Suppressor macrophage treated with lipopolysaccharide for 1 hour (primary cell): ENCODE measurements around the gene ZFHX3.

Experiments used
- DNase-seq, 3 donors: peaks; one replicate each; pipeline ENCODE4 v3.0.0-alpha.2; 2020 to 2022

Gene ZFHX3

DNA sequence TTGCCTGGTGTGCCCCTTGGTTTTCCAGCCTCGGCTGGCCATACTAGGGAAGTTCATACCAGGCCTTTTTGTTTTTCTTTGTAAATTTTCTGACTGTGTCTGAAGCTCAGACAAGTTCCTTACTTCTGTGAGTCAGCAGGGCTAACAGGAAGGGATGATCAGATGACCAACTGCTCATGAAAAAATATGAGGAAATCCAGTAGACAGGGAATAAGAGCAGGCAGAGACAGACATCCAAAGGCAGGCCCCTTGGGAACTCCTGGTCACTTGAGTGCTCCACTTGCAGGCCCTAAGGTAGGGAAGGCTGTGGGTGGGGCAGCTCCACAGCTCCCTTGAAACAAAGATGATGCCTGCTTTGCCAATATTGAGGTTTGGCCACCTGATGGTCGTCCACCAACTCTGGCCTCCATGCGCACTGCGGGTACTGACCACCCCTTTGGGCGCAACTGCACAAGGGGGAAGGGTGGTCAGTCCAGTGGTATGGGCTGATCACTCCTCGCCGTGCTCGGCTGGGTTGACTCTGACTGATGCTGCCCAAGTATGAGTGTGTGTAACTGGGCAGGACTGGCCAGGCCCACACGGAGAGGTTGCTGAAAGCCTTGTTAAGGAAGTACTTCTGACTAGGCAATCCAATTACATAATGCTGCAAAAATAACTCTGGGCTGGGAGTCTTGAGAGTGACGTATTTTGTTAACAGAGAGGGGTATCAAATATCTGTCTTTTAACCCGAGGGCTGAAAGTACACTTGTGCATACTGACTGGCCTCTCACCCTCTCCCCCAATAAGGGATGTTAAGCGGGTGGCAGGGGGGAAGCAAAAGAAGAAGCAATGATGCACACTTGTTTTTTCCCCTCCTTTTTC lies 20.8 kb upstream of the ZFHX3 start:
- peak; percentile 92 to 97 (median 96) for DNase-seq

DNA sequence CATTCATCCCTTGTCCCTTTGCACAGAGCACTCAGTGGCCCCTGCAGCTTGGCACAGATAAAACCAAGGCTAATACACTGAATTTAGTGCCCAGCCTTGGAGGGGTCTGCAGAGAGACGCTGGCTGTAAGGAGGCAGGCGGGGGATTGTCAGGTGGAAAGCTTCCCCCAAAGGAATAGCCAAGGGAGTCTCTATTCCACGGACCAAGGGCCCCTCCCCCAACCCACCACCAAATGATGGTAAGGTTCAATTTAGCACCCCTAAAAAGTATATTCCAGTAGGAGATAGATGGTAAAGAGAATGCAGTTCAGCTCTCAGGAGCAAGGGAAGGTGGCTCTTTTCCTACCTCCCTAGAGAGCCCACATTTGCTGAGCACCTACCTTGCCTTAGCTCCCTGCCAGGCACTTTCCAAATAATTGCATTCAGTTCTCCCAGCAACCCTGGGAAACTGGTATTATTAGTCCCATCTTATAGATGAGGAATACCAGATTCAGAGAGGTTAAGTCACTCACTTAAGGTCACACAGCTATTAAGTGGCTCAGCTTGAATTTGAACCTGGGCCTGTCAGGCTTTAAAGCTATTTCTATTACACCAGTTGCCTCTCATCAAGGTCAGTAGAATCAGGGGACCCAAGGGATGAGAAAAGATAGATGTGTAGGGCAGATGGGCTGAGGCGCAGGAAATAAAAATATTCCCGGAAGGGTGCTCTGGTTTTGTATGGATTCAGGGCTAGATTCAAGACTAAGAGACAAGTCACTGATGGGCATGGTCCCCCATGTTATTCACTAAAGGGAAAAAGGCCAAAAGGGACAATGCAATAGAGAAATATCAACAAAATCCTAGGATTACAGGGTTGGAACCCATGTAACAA lies 20.0 kb upstream of the ZFHX3 start:
- no peak for DNase-seq

DNA sequence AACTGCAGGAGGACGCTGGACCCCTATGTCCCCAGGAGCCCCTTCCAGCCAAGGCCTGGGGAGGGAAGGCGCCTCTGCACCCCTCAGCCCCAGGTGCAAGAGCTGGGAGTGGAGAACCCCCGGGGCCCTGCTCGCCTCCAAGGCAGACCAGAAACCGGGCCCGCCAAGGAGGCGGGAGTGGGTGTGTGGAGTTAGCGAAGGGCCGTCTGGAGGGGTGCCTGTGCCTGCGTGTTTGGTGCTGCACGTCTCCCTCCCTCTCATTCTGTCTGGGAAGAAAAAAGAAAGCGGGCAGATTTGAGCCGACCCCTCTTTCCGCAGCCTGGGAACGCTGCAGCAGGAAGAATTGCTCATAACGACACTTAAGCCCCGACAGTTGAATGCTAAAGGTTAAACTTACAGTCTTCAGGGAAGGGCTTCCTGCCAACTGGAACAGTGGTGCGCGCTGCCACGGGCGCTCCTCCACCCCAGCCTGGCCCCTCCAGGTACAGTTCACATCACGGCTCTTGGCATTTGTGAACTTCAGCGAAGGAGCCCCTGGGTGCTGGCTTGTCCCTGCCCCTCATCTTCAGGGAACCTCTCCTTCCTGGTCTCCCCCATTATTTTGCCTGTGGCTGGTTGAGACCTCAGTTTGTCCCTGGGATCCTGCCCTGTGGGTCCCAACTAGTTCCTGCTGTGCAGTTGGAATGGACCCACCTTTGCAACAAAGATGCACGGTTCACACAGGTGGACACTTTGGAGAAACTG lies 19.2 kb upstream of the ZFHX3 start:
- DNase-seq = no peak

DNA sequence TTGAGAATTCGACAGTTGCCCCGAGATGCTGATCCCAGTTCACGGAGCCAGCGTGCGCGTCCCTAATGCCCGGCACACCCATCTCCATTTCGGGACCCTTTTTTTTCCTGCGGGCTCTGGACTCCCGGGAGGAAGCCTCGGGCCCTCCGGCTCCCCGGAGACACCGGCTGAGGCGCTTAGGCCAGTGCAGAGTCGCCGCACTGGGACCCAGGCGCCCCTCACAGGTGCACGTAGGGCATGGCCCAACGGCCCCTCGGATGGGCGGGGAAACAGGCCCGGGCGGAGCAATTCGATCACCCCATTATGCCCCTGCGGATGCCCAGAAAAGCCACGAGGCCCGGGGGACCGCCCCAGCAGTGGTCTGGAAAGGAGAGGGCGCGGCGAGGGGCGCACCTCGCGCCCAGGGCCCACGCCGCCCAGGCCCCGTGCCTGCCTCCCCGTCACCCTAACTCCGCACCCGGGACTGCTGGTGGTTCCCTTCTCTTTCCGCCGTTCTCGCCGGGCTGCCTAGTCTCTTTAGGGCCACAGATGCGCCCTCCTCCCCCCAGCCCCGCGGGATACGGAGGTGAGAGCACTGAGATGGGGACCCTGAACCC lies 18.5 kb upstream of the ZFHX3 start:
- DNase-seq = peak in 1 of 3 donors; percentile 44

- peak in 2 of 3 donors; percentile 39 to 43 for DNase-seq
These were observed 17.9 kb upstream of the ZFHX3 start for GRCh38 chr16:73065632-73066330.

DNA sequence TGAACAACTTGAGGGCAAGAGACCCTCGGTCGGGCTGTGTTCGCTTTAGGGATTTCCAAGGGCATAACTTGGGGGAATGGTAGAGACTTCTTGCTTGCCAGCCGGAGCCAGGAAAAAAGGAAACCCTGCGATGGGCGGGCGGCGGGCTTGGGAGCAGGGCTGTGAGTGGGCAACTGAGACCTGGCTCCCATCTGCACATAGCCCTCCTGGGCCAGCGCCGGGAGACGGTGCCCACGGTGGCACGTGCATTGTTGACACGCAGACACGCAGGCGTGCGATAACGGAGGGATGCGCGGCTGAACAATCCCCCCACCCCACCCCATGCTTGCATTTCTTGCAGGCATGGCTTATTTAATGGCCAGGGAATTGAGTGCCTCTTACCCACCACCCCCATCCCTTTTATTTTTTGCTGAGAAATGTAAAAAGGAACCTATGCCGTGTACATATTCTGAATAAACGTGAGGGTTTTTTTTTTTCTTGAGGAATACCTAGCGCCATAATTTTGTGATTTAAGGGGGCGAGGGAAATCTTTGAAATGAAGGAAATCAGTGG lies 17.1 kb upstream of the ZFHX3 start:
- DNase-seq = peak in 1 of 3 donors; percentile 44

DNA sequence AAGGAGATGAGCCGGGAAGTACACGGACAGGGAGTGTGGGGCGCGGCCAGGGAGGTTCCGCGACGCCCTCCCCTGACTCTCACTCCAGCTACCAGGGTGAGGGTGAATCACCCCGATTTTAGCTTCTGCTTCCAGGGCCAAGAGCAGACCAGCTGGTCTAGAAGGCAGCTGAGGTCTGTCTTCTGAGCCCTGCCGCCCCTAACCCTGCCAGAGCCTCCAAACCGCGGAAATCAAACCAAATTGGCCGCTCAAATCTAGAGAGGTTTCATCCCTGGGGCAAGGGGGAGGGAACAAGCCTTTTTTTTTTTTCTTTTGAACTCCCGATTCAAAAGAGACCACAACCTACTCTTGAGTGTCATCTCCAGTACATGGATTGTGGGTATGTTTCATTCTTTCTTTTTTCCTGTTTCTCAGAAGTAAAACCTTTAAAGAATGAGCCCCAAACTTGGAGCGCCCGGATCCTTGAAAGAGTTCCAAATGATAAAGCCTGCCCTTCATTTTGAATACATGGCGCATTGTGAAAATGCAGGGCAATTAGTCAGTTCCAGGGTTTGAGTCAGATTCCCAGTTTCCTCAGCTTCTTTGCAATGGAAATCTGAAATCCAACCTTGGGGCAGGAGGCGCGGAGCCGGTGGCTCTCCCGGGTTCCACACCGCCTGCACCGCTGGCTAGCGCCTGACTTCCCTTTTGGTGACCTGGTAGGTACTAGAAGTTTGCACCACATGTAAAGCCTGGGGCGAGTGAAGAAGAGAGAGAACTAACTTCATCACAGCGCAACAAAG lies 16.5 kb upstream of the ZFHX3 start:
- DNase-seq = peak; percentile 86 to 88 (median 87)

DNA sequence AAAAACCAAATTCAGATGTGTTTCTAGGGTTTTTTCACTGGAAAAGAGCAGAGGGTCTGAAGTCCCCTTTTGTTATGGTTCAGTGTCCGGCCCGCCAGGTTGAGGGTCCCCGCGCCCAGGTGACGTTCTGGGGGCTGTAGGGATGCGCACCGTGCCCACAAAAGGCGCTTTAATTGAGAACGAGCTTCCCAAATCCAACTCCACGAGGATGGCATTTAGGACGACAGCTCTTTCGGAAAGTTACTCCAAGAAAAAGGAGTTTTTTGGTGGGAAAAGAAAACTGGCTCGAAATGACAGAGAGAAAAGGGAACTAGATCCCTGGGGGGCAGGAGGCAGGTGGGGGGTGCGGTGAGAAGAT lies 15.9 kb upstream of the ZFHX3 start:
- no peak for DNase-seq

DNA sequence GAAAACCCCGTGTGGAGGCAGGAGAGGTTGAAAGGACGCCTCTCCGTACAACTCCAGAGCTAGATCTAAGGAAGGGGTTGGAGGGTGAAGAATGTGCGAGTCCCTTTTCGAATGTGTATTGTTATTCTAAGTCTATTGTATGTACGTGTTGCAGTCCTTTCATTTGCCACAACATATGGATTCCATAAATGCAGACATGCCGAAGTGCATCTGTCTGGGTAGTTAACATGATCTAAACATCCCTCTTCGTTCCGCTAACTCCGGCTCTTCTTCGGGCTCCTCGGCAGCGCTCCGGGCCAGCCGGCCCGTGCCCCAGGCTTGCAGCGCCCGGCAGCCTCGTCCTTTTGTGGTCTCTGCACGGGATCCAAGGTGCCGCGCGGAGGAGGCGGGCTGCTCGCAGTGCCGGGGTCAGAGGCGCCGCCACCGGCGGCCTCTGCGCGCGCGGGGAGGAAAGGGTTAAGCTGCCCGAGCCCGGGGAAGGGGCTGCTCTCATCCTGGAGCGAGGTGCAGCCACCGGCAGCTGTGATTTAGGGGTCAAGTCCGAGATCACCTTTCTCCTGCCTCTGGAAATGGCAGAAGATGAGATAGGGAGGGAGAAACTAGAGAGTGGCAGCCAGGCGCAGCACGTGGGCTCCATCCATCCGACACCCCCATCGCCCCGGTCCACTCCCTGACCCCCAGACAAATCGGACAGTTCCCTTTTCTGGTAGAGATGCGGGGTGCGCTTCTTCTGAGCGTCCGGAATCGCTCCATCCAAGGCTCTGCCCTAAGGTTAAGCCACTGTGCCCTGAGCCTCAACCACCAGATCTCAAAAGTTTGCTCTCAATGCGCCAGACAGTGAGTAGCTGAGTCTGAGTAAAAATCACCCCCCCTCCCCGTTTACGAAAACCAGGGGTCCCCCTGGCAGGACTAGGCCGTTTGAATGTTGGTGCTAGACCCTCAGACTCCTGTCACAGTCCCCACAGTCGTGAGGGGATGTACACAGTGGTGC lies 15.1 kb upstream of the ZFHX3 start:
- DNase-seq = no peak

GRCh38 chr16:73062001-73062616 lies 14.2 kb upstream of the ZFHX3 start:
- DNase-seq = no peak

- no peak for DNase-seq
These were observed 13.1 kb upstream of the ZFHX3 start for GRCh38 chr16:73060892-73061490.

GRCh38 chr16:73059779-73060615 lies 12.1 kb upstream of the ZFHX3 start:
- no peak for DNase-seq

DNA sequence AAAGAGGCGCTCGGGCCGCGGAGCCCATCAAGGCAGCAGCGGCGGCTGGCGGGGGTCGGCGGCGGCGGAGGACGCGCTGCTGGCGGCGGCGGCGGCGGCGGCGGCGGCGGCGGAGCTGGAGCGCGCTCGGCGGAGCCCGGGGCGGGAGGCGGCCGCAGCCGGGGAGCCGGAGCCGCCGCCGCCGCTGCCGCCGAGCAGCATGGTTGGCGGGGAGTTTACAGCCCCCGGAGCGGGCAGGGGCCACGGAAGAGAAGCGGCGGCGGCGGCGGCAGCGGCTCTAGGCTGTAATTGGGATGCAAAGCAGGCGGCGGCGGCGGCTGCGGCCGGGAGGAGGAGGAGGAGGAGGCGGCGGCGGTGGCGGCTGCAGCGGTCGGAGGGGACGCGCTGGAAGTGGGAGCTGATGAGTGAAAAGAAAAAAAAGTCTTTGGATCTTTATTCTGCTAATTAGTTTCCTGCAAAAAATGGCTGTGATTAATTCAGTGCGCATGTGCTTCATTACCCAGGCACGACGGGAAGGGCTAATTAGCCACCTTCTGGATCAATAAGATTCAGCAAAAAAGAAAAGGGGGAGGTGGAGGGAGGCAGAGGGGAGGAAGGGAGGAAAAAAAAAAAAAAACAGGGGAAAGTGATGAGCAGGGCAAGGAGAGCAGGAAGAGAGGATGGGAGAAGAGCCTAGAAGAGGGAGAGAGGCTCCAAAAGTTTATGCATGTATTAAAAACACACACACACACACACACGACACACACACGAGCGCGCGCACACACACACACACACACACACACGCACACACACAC lies 10.9 kb upstream of the ZFHX3 start:
- DNase-seq = peak; percentile 46 to 71 (median 52)

GRCh38 chr16:73058221-73058615 lies 10.3 kb upstream of the ZFHX3 start:
- DNase-seq = peak; percentile 82 to 93 (median 83)

DNA sequence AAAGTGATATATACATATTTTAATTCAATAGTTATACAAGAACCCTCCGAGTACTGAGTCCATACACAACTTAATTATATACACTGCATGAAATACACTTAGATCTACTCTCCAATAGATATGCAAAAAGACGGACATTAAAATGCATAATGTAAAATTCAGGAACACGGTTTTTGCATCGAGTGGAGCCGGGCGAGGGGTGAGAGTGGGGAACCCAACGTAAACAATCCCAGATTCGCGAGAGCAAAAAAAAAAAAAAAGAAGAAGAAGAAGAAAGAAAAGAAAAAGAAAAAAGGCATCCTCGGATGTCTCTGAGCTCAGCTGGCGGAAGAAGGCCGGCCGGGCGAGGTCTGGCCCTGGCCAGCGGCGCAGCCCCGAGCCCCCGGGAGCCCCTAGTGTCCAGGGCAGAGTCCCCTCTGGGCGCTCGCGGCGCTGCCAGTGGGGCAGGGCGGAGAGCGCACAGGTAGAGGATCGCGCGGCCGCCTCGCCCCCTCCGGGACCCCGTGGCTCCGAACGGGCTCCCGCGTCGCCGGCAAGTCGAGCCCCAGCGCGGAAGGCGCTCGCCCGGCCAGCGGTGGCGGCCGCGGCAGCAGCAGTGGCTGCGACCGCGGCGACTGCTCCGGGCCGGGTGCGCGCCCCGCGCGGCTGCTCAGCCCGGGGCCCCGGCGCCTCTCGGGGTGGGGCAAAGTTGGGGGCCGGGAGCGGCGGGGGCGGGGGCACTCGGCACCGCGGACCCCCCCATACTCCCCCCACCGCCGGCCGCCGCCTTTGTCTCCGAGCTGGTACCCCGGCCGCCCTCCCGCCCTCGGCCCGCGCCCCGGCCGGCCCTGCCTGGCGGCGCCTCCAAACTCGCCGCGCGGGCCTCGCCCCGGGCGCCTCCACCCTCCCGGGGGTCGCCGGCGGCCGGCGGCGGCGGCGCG lies 9.6 kb upstream of the ZFHX3 start:
- peak; percentile 47 to 77 (median 59) for DNase-seq

GRCh38 chr16:73056921-73057290 lies 9.0 kb upstream of the ZFHX3 start:
- no peak for DNase-seq
